HUES64 (cell line): ENCODE data around the gene GIGYF2.

Source experiments
- H3K27ac ChIP-seq: 2 replicates; pipeline ENCODE4 v1.7.0; 2013; ENCODE audit warnings: low read depth, low read length, inconsistent platforms
- H3K27me3 ChIP-seq: 2 replicates; pipeline ENCODE4 v1.6.1; 2013; ENCODE audit warnings: mild to moderate bottlenecking, low read length; ENCODE audit not compliant: insufficient read depth
- H3K36me3 ChIP-seq: 2 replicates; pipeline ENCODE4 v1.6.1; 2013; ENCODE audit warnings: mild to moderate bottlenecking, low read length; ENCODE audit not compliant: insufficient read depth
- H3K4me1 ChIP-seq: 2 replicates; pipeline ENCODE4 v1.6.1; 2013; ENCODE audit warnings: mild to moderate bottlenecking, low read length, moderate library complexity; ENCODE audit not compliant: insufficient read depth
- H3K4me3 ChIP-seq: 2 replicates; pipeline ENCODE4 v1.5.1; 2013; ENCODE audit warnings: mild to moderate bottlenecking, low read length, moderate library complexity
- H3K9ac ChIP-seq: 2 replicates; pipeline ENCODE4 v1.6.1; 2013; ENCODE audit warnings: mild to moderate bottlenecking, low read depth, low read length
- H3K9me3 ChIP-seq: 2 replicates; pipeline ENCODE4 v1.6.1; 2013; ENCODE audit warnings: low read depth, low read length; ENCODE audit not compliant: insufficient read depth
- WGBS: fragments of 150-250, 120-280 bp; methylation state at CpG from one replicate; pipeline ENCODE4 v1.1.7; 2013; ENCODE audit warnings: missing lambda C conversion rate; 5-methylcytosine and 5-hydroxymethylcytosine counted together

Gene GIGYF2

GRCh38 chr2:232721882-232722281 is 24.8 kb downstream of the GIGYF2 start:
- Histone ChIP-seq H3K4me3 (no peak overlapping the region), H3K36me3 (peaks cover 44% of the 10 kb centered on the region), H3K27ac (no peak overlapping the region), H3K4me1 (no peaks in the 10 kb centered on the region), H3K9ac (no peak overlapping the region), H3K9me3 (no peaks in the 10 kb centered on the region), H3K27me3 (no peaks in the 10 kb centered on the region)
- WGBS, result 95% methylated on average over 2 of the region's 2 CpGs

DNA sequence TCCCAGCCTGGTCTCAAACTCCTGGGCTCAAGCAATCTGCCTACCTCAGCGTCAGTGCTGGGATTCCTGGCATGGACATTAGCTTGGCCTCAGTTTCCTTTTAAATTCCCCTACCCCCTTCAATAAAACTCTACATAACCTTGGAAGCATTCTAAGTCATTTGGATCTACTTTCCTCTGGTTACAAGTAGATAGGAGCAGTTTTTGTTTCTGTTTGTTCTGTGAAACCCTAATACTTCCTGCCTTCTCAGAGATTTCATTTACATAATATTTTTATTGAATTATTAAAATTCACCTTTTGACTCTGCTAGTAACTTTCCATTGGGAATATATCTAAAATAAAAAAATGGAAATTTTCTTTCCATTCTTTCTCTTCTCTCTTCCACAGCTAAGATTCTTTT is 25.9 kb downstream of the GIGYF2 start:
- Histone ChIP-seq H3K27ac (no peak overlapping the region), H3K36me3 (peaks cover 37% of the 10 kb centered on the region)

GRCh38 chr2:232728785-232729184 is 31.7 kb downstream of the GIGYF2 start:
- WGBS, result 98% methylated on average over 3 of the region's 3 CpGs
- peaks cover 49% of the 10 kb centered on the region for H3K36me3 ChIP-seq

More for the DNA sequence above, 25.9 kb downstream of the GIGYF2 start:
- 93% methylated on average over 1 of the region's 1 CpG for WGBS
- H3K4me1 ChIP-seq, result no peaks in the 10 kb centered on the region
- no peak overlapping the region for H3K4me3 ChIP-seq
- H3K9me3 ChIP-seq, result no peaks in the 10 kb centered on the region
- no peaks in the 10 kb centered on the region for H3K27me3 ChIP-seq
- no peak overlapping the region for H3K9ac ChIP-seq

GRCh38 chr2:232731470-232731869 is 34.3 kb downstream of the GIGYF2 start:
- Histone ChIP-seq H3K36me3 (peaks cover 58% of the 10 kb centered on the region), H3K9ac (no peak overlapping the region), H3K27ac (no peak overlapping the region), H3K9me3 (no peaks in the 10 kb centered on the region), H3K27me3 (no peaks in the 10 kb centered on the region), H3K4me3 (no peak overlapping the region), H3K4me1 (no peaks in the 10 kb centered on the region)
- 100% methylated on average over 1 of the region's 2 CpGs for WGBS

More at GRCh38 chr2:232728785-232729184, 31.7 kb downstream of the GIGYF2 start:
- Histone ChIP-seq H3K9me3 (no peaks in the 10 kb centered on the region), H3K27me3 (no peaks in the 10 kb centered on the region), H3K27ac (no peak overlapping the region), H3K4me3 (no peak overlapping the region), H3K9ac (no peak overlapping the region), H3K4me1 (no peaks in the 10 kb centered on the region)

DNA sequence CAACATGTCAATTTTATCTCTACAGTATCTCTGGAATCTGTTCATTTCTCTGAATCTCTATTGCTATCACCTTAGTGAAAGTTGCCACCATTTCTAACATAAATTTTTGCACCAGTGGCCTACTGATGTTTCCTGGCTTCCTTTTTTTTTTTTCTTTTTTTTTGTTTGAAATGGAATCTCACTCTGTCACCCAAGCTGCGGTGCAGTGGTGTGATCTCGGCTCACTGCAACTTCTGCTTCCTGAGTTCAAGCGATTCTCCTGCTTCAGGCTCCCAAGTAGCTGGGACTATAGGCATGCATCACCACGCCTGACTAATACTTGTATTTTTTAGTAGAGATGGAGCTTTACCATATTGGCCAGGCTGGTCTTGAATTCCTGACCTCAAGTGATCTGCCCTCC is 44.2 kb downstream of the GIGYF2 start:
- Histone ChIP-seq H3K4me3 (no peak overlapping the region), H3K9me3 (no peaks in the 10 kb centered on the region), H3K9ac (no peak overlapping the region), H3K27ac (no peak overlapping the region), H3K4me1 (no peaks in the 10 kb centered on the region; the same call in 1 of the 2 replicates), H3K36me3 (peaks cover 34% of the 10 kb centered on the region), H3K27me3 (no peaks in the 10 kb centered on the region)
- WGBS, result 95% methylated on average over 4 of the region's 4 CpGs

DNA sequence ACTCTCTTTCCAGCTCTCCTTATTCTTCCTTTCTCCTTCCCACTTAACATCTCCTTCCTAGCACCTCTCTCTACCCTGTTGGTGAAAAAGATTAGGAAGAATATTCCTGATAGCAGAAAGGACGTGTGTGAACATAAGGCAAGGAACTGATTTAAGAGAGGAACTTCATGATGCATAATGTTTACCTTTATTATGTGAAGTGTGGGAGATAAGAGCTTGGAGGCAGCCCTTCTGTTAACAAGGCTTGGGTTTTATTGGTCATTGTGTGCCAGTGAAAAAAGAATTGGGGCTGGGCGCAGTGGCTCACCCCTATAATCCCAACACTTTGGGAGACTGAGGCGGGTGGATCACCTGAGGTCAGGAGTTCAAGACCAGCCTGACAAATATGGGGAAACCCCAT is 44.8 kb downstream of the GIGYF2 start:
- Histone ChIP-seq H3K36me3 (peaks cover 28% of the 10 kb centered on the region), H3K27ac (no peak overlapping the region), H3K27me3 (no peaks in the 10 kb centered on the region), H3K9ac (no peak overlapping the region), H3K4me3 (no peak overlapping the region), H3K4me1 (no peaks in the 10 kb centered on the region; the same call in 1 of the 2 replicates), H3K9me3 (no peaks in the 10 kb centered on the region)
- WGBS, result 91% methylated on average over 3 of the region's 3 CpGs

DNA sequence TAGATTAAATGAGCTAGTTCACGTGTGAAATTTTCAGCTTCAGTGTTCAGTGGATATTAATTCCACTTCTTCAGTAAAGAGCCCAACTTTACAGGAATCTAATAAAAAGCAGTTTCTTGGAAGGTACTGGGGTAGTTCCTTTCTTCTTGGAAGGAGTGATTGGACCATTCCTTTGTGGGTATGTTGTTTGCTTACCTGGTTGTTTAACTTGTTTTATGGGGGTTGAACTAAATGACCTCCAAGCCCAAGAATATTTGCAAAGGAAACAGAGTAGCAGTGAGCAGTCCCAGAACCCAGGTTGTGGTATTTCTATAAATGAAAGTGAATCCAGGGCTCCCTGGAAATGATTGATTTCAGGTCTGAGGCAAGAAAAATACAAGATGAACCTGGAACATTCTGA is 47.8 kb downstream of the GIGYF2 start:
- H3K4me1 ChIP-seq, result no peaks in the 10 kb centered on the region; the same call in 1 of the 2 replicates
- no peak overlapping the region for H3K9ac ChIP-seq
- peaks cover 42% of the 10 kb centered on the region for H3K36me3 ChIP-seq
- H3K27me3 ChIP-seq, result no peaks in the 10 kb centered on the region
- WGBS, result no CpG with 5 or more reads among the region's 1 CpG
- no peak overlapping the region for H3K27ac ChIP-seq
- no peak overlapping the region for H3K4me3 ChIP-seq
- no peaks in the 10 kb centered on the region for H3K9me3 ChIP-seq

GRCh38 chr2:232748038-232748437 is 50.9 kb downstream of the GIGYF2 start:
- 100% methylated on average over 3 of the region's 3 CpGs for WGBS
- no peak overlapping the region for H3K9ac ChIP-seq
- no peaks in the 10 kb centered on the region for H3K4me1 ChIP-seq
- peaks cover 69% of the 10 kb centered on the region for H3K36me3 ChIP-seq
- no peaks in the 10 kb centered on the region for H3K27me3 ChIP-seq
- no peaks in the 10 kb centered on the region for H3K9me3 ChIP-seq
- no peak overlapping the region for H3K4me3 ChIP-seq
- H3K27ac ChIP-seq, result no peak overlapping the region

- Histone ChIP-seq H3K4me3 (no peak overlapping the region), H3K4me1 (no peaks in the 10 kb centered on the region), H3K27ac (no peak overlapping the region), H3K9ac (no peak overlapping the region), H3K9me3 (no peaks in the 10 kb centered on the region), H3K27me3 (no peaks in the 10 kb centered on the region), H3K36me3 (peaks cover 77% of the 10 kb centered on the region)
- WGBS, result 91% methylated on average over 3 of the region's 3 CpGs
Observed at GRCh38 chr2:232749331-232749730, 52.2 kb downstream of the GIGYF2 start.

GRCh38 chr2:232750135-232750671 is 53.1 kb downstream of the GIGYF2 start:
- Histone ChIP-seq H3K27me3 (no peaks in the 10 kb centered on the region), H3K9me3 (no peaks in the 10 kb centered on the region), H3K27ac (no peak overlapping the region), H3K4me1 (no peaks in the 10 kb centered on the region), H3K4me3 (no peak overlapping the region), H3K9ac (no peak overlapping the region), H3K36me3 (peaks cover 77% of the 10 kb centered on the region)
- 97% methylated on average over 3 of the region's 4 CpGs for WGBS

DNA sequence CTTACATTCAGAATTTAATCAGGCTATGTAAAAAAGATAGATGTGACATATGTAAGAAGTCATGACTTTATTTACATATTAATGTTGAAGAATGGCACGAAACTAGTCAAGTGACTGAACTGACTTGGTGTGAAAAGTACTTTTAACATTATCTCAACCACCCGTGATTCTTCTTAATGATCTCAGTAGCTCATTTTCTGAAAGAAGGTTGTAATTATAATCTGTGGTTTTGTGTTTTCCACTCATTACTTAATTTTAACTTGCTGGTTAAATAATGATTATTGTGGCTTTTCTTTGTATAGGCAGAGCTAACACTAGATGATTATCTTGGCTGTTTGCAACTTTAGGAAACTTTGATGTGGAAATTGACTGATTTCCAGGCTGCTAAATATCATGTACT is 60.8 kb downstream of the GIGYF2 start:
- no CpG with 5 or more reads among the region's 2 CpGs for WGBS
- Histone ChIP-seq H3K4me1 (no peaks in the 10 kb centered on the region), H3K9me3 (no peaks in the 10 kb centered on the region), H3K27ac (no peak overlapping the region), H3K4me3 (no peak overlapping the region), H3K9ac (no peak overlapping the region), H3K27me3 (no peaks in the 10 kb centered on the region), H3K36me3 (peaks cover 77% of the 10 kb centered on the region)

DNA sequence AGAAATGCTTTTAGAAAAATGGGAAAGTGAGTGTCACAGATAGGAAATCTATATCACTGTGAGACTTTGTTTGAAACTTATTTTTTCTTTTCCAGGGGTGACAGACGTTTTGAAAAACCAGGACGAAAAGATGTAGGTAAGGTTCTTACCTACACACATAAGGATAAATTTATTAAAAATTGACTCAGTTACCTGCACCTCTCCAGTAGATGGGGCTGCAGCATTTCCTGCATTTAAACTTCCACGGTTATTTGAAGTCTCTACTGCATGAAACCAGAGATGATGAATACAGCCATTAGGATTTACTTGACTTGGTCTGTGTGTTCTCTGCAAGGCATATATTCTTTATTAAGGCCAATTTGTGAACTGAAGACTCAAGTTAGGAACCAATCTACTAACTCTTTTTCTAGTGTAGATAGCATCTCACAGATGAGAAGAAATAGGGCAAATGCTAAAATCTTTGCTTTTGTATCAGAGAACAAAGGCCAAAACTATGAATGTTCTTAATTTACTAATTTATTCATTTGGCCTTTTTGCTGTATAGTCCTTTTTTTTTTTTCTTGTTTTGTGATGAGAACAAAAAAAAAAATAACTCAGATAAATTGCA is 64.3 kb downstream of the GIGYF2 start:
- 80% methylated on average over 2 of the region's 3 CpGs for WGBS
- Histone ChIP-seq H3K27ac (no peak overlapping the region), H3K36me3 (peaks cover 87% of the 10 kb centered on the region), H3K27me3 (no peaks in the 10 kb centered on the region), H3K4me1 (no peaks in the 10 kb centered on the region), H3K9me3 (no peaks in the 10 kb centered on the region), H3K4me3 (no peak overlapping the region), H3K9ac (no peak overlapping the region)
